NCI-H1930 (cell line): ENCODE data around the gene SEMA4D.

Experiments used
- DNase-seq, 2 experiments: peaks; one replicate each; lab custom pipeline; 2025; lab: John Stamatoyannopoulos, UW

Gene SEMA4D

GRCh38 chr9:89466451-89467277 lies 31.2 kb downstream of the SEMA4D start:
- no peak for DNase-seq

- no peak for DNase-seq
Observed at GRCh38 chr9:89465726-89466308, 32.1 kb downstream of the SEMA4D start.

- DNase-seq = no peak
Observed at GRCh38 chr9:89465001-89465451, 32.9 kb downstream of the SEMA4D start.

GRCh38 chr9:89464300-89464901 lies 33.5 kb downstream of the SEMA4D start:
- DNase-seq = no peak

- no peak for DNase-seq
Observed at GRCh38 chr9:89462817-89463683, 34.9 kb downstream of the SEMA4D start.

- DNase-seq = no peak
Observed at GRCh38 chr9:89462199-89462598, 35.7 kb downstream of the SEMA4D start.

- no peak for DNase-seq
Observed at GRCh38 chr9:89461265-89461664, 36.6 kb downstream of the SEMA4D start.

GRCh38 chr9:89460551-89460950 lies 37.4 kb downstream of the SEMA4D start:
- no peak for DNase-seq

- DNase-seq = no peak
Observed at GRCh38 chr9:89458768-89459496, 39.0 kb downstream of the SEMA4D start.

- no peak for DNase-seq
Observed at GRCh38 chr9:89457376-89457855, 40.5 kb downstream of the SEMA4D start.

- DNase-seq = no peak
Observed at GRCh38 chr9:89455356-89455824, 42.5 kb downstream of the SEMA4D start.

GRCh38 chr9:89454498-89455355 lies 43.2 kb downstream of the SEMA4D start:
- DNase-seq = no peak

- no peak for DNase-seq
Observed at GRCh38 chr9:89453452-89453851, 44.5 kb downstream of the SEMA4D start.

GRCh38 chr9:89452561-89452960 lies 45.4 kb downstream of the SEMA4D start:
- no peak for DNase-seq

GRCh38 chr9:89450213-89450612 lies 47.7 kb downstream of the SEMA4D start:
- no peak for DNase-seq

GRCh38 chr9:89449261-89449671 lies 48.6 kb downstream of the SEMA4D start:
- no peak for DNase-seq

GRCh38 chr9:89448821-89449220 lies 49.1 kb downstream of the SEMA4D start:
- no peak for DNase-seq

GRCh38 chr9:89448381-89448780 lies 49.5 kb downstream of the SEMA4D start:
- DNase-seq = no peak

GRCh38 chr9:89447416-89447815 lies 50.5 kb downstream of the SEMA4D start:
- no peak for DNase-seq

GRCh38 chr9:89446961-89447310 lies 51.0 kb downstream of the SEMA4D start:
- DNase-seq = no peak
